ENCODE measurements around the gene WWC1.

DNA sequence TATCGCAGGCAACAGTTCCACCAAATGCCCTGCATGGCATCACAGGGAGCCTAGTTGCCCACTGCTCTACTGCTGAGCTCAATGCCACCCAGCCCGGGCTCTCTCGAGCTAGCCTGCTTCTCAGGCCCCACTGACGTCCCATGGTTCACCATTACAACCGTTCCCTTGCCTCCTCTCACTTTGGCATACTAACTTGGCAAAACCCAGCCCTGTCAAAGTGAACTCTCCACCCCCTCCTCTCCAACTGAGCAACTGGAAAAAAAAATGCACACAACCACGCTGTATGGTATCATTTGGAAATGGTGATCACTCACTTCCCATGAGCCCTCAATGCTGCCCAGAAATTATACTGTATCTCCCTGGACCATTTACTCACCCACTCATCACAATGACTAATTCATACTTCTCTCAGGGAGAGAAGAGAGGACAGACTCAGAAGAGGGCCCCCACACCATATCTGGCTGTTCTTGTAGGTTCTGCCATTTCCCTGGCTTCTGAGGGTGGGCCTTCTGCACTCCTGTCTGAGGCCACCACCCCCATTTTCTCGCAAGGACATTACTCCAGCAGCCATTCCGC is 143.4 kb downstream of the WWC1 start:
- TF ChIP-seq, protein P1, sequence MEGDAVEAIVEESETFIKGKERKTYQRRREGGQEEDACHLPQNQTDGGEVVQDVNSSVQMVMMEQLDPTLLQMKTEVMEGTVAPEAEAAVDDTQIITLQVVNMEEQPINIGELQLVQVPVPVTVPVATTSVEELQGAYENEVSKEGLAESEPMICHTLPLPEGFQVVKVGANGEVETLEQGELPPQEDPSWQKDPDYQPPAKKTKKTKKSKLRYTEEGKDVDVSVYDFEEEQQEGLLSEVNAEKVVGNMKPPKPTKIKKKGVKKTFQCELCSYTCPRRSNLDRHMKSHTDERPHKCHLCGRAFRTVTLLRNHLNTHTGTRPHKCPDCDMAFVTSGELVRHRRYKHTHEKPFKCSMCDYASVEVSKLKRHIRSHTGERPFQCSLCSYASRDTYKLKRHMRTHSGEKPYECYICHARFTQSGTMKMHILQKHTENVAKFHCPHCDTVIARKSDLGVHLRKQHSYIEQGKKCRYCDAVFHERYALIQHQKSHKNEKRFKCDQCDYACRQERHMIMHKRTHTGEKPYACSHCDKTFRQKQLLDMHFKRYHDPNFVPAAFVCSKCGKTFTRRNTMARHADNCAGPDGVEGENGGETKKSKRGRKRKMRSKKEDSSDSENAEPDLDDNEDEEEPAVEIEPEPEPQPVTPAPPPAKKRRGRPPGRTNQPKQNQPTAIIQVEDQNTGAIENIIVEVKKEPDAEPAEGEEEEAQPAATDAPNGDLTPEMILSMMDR (IDR thresholded peaks at IDR 0.05), result no peak
- no peak for TF ChIP-seq POLR2A (IDR thresholded peaks at IDR 0.05)
